ENCODE results near the gene ATL2.
"Not testable (repeated sequence)": the region's sequence is repeated elsewhere in the genome, so short reads cannot be mapped to it uniquely, and the experiment has no call there.

Gene ATL2

DNA sequence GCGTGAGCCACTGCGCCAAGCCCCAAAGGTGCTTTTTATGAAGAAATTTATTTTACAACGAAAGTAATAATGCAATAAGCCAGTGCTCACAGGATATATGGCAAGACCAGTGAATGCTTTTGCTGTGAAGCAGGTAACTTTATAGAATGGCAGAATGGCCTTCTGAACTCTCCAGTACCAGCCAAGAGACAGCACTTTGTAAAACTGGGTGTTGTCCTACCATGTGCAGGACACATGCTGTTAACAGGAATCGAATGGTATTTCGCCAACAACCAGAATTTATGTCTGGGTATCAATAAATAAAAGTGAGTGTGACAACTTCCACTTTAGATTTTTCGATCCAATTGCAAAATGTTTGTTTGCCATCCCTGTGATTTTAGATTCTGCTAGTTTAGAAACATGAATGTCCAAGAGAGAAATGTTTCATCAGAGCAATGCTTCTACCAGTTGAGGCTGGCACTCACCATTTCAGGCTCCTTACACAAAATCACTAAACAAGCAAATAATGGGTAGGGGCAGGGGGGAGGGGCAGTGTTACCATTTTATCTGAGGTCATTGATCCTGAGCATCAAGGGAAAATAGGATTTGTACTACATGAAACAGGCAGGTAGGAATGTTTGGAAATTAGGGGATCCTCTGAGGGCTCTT is 95.9 kb downstream of the ATL2 start:
- H3K4me1 Mint-ChIP-seq: peaks cover 9% of the 10 kb centered on the region
- no peak overlapping the region for H3K27ac Mint-ChIP-seq
- TF ChIP-seq, protein P1, sequence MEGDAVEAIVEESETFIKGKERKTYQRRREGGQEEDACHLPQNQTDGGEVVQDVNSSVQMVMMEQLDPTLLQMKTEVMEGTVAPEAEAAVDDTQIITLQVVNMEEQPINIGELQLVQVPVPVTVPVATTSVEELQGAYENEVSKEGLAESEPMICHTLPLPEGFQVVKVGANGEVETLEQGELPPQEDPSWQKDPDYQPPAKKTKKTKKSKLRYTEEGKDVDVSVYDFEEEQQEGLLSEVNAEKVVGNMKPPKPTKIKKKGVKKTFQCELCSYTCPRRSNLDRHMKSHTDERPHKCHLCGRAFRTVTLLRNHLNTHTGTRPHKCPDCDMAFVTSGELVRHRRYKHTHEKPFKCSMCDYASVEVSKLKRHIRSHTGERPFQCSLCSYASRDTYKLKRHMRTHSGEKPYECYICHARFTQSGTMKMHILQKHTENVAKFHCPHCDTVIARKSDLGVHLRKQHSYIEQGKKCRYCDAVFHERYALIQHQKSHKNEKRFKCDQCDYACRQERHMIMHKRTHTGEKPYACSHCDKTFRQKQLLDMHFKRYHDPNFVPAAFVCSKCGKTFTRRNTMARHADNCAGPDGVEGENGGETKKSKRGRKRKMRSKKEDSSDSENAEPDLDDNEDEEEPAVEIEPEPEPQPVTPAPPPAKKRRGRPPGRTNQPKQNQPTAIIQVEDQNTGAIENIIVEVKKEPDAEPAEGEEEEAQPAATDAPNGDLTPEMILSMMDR (IDR thresholded peaks at IDR 0.05; ENCODE audit: unreplicated experiment in 3 of 3): no peak
- peaks cover 13% of the 10 kb centered on the region for H3K9me3 Mint-ChIP-seq
- peaks cover 6% of the 10 kb centered on the region for H3K36me3 Mint-ChIP-seq (ENCODE audit: low read depth)
- no peak overlapping the region for H3K4me3 Mint-ChIP-seq
- H3K27me3 Mint-ChIP-seq (ENCODE audit: low read depth): no peaks in the 10 kb centered on the region

DNA sequence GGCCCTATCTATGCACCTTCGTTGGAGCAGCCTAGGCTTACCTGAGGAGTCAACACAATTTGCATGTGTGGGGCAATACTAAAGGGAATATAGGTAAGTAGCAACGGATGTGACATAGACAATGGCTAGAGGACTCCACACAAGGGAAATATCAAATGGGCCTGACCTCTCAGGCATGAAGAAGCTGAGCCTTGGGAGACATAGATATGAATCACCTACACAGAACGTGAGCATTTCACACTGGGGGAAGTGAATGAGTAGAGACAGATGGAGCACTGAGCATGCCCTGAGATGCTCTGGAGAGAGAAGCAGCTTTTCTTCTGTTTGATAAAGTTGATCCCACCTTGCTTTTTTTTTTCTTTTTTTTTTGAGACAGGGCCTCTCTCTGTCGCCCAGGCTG is 97.9 kb downstream of the ATL2 start:
- Mint-ChIP-seq H3K4me1 (peaks cover 14% of the 10 kb centered on the region), H3K27me3 (ENCODE audit: low read depth) (no peaks in the 10 kb centered on the region), H3K27ac (no peak overlapping the region), H3K9me3 (peaks cover 13% of the 10 kb centered on the region), H3K4me3 (no peak overlapping the region), H3K36me3 (ENCODE audit: low read depth) (peaks cover 6% of the 10 kb centered on the region)
- TF ChIP-seq, protein P1 (IDR thresholded peaks at IDR 0.05; ENCODE audit: unreplicated experiment in 3 of 3): no peak

DNA sequence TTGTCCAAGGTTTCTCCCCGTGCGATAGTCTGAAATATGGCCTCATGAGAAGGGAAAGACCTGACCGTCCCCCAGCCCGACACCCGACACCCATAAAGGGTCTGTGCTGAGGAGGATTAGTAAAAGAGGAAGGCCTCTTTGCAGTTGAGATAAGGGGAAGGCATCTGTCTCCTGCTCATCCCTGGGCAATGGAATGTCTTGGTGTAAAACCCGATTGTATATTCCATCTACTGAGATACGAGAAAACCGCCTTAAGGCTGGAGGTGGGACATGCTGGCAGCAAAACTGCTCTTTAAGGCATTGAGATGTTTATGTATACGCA is 99.0 kb downstream of the ATL2 start:
- H3K36me3 Mint-ChIP-seq (ENCODE audit: low read depth): not testable (repeated sequence)

DNA sequence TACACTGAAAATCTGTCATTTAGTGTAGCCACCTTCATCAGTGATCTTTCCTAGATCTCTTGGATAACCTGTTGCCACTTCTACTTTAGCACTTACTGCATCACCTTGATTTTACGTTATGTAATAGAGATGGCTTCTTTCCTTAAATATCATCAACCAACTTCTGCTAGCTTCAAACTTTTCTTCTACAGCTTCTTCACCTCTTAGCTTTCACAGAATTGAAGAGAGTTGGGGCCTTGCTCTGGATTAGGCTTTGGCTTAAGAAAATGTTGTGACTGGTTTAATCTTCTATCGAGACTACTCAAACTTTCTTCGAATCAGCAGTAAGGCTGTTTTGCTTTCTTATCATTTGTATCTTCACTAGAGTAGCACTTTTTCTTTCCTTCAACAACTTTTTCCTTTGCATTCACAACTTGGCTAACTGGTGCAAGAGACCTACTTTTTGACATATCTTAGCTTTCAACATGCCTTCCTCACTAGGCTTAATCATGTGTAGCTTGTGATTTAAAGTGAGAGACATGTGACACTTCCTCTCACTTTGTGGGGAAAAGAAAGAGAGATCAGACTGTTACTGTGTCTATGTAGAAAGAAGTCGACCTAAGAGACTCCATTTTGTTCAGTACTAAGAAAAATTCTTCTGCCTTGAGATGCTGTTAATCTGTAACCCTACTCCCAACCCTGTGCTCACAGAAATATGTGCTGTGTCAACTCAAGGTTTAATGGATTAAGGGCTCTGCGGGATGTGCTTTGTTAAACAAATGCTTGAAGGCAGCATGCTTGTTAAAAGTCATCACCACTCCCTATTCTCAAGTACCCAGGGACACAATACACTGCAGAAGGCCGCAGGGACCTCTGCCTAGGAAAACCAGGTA is 99.6 kb downstream of the ATL2 start:
- Mint-ChIP-seq H3K27me3 (ENCODE audit: low read depth) (no peaks in the 10 kb centered on the region), H3K9me3 (peaks cover 13% of the 10 kb centered on the region), H3K36me3 (ENCODE audit: low read depth) (peaks cover 6% of the 10 kb centered on the region), H3K4me1 (peaks cover 24% of the 10 kb centered on the region), H3K27ac (peak overlapping the region; percentile 92 to 100 (median 97)), H3K4me3 (no peak overlapping the region)
- TF ChIP-seq, protein P1 (IDR thresholded peaks at IDR 0.05; ENCODE audit: unreplicated experiment in 3 of 3): no peak

More for the DNA sequence above, 99.0 kb downstream of the ATL2 start:
- H3K27me3 Mint-ChIP-seq (ENCODE audit: low read depth); H3K4me3 Mint-ChIP-seq: not testable (repeated sequence)
- Mint-ChIP-seq H3K27ac (peak overlapping the region; percentile 92 to 100 (median 97)), H3K9me3 (peaks cover 13% of the 10 kb centered on the region), H3K4me1 (peaks cover 22% of the 10 kb centered on the region)

DNA sequence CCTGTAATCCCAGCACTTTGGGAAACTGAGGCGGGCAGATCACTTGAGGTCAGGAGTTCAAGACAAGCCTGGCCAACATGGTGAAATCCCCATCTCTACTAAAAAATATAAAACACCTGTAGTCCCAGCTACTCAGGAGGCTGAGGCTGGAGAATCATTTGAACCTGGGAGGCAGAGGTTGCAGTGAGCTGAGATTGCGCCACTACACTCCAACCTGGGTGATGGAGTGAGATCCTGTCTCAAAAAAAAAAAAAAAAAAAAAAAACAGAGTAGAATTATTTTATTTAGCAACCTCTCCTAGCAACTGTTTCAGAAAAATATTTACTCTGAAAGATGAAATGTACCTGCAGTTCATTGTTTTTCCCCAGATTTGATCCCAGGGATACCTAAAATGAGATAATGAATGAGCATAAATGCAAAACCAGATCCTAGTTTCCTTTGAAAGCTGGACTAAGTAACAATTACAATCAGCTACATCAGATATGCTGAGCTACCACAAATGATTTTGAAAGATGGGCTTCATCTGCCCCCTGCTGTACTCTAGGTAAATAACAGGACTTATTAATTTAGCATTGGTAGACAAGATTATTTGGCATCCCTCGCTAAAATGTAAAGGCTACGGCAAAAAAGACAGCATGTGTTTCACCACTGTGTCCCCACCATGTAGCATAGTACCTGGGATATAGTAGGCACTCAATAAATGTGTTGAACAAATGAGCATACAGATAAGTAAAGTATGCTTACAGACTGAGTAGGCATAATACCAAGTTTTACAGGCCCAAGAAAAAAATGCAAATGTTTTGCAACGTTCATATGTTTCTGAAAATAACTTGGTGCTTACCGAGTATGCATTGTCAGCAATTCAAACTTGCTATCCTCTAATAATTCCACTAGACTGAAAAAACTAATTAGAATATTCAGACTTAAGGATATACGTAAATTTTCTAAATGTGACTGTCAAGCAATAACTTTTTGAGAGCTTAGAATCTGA is 102.5 kb downstream of the ATL2 start:
- Mint-ChIP-seq H3K27me3 (ENCODE audit: low read depth) (no peaks in the 10 kb centered on the region), H3K4me1 (peaks cover 24% of the 10 kb centered on the region), H3K27ac (peak overlapping the region; percentile 54 to 88 (median 67)), H3K9me3 (peaks cover 13% of the 10 kb centered on the region), H3K36me3 (ENCODE audit: low read depth) (peaks cover 6% of the 10 kb centered on the region), H3K4me3 (no peak overlapping the region)
- TF ChIP-seq, protein P1 (IDR thresholded peaks at IDR 0.05; ENCODE audit: unreplicated experiment in 3 of 3): peak; percentile 73 to 82 (median 74)

DNA sequence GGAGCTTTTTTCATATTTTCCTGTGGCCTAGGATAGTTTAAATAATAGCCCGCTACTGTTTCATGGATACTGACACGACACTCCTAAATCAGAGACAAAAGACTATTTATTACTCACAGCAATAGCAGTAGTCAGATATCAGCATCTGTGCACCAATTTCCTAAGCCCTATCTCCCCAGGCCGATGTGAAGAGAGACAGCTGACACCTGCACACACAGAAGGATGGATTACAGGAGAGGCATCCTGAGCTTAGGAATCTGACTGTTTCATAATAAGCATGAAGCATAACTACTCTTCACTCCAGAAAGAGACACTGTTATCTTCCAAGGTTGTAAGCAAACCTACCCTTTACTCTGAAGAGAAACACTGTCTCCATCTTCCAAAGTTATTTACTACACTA is 105.4 kb downstream of the ATL2 start:
- peak overlapping the region in 1 of 3 experiments; percentile 8 for H3K27ac Mint-ChIP-seq
- H3K9me3 Mint-ChIP-seq: no peaks in the 10 kb centered on the region
- TF ChIP-seq, protein P1 (IDR thresholded peaks at IDR 0.05; ENCODE audit: unreplicated experiment in 3 of 3): no peak
- H3K4me3 Mint-ChIP-seq: no peak overlapping the region
- peaks cover 16% of the 10 kb centered on the region for H3K4me1 Mint-ChIP-seq
- no peaks in the 10 kb centered on the region for H3K36me3 Mint-ChIP-seq (ENCODE audit: low read depth)
- peaks cover 4% of the 10 kb centered on the region for H3K27me3 Mint-ChIP-seq (ENCODE audit: low read depth)
